ENCODE results near the gene TNRC6C. TPM values are rescaled to one million over a fixed set of nuclear protein-coding genes. Genes with fewer than 3 reads are reported as not detected.

Gene TNRC6C
- total and polyA plus RNA-seq, 9 of the 15 experiments (the other 6 are each of a cell fraction or from before 2014, with no cell fraction given), result 0.20 to 4.9 (median 2.3) TPM

- TF ChIP-seq DACH1 (IDR thresholded peaks at IDR 0.05; ENCODE audit: partially characterized antibody), result no peak
- peak; percentile 72; the same call in 1 of the 2 replicates for TF ChIP-seq EZH2 (IDR thresholded peaks at IDR 0.05; ENCODE audit: borderline replicate concordance, low read depth, low read length)
- no peak for TF ChIP-seq ZNF165 (CRISPR knock-in tag; IDR thresholded peaks at IDR 0.05; ENCODE audit: borderline replicate concordance)
- TF ChIP-seq ARID1B (IDR thresholded peaks at IDR 0.05), result 0 out of 2 replicates have a peak, but pooled peaks have one; percentile 10
- no peak for TF ChIP-seq REST (IDR thresholded peaks at IDR 0.05; ENCODE audit: borderline replicate concordance)
- TF ChIP-seq REST (CRISPR knock-in tag; IDR thresholded peaks at IDR 0.05; ENCODE audit: low read depth), result no peak
- TF ChIP-seq BMI1 (IDR thresholded peaks at IDR 0.05; ENCODE audit: low read length), result peak; percentile 49; the same call in 1 of the 2 replicates
- no peak for TF ChIP-seq CC2D1A (IDR thresholded peaks at IDR 0.05)
Observed at GRCh38 chr17:77957235-77957856, 1.2 kb upstream of the TNRC6C start (continued).
